Type B pancreatic cell (in vitro differentiated cells): Measurements from ENCODE around the gene DPM2. TPM values are rescaled to one million over a fixed set of nuclear protein-coding genes. Genes with fewer than 3 reads are reported as not detected.

ENCODE experiments used
- DNase-seq: peaks from one replicate; pipeline ENCODE4 v3.0.0; 2021; ENCODE audit warnings: mixed read lengths; ENCODE audit not compliant: unreplicated experiment; ENCODE audit errors: extremely low spot score
- H3K27ac Mint-ChIP-seq: 2 replicates; pipeline ENCODE4 v1.8.0; 2021; ENCODE audit warnings: mild to moderate bottlenecking, mixed read lengths
- H3K27me3 Mint-ChIP-seq: 2 replicates; pipeline ENCODE4 v1.8.0; 2021; ENCODE audit warnings: mixed read lengths
- H3K36me3 Mint-ChIP-seq: 2 replicates; pipeline ENCODE4 v1.8.0; 2021; ENCODE audit warnings: mixed read lengths
- H3K4me1 Mint-ChIP-seq: one replicate; pipeline ENCODE4 v1.8.0; 2021; ENCODE audit warnings: mixed read lengths; ENCODE audit not compliant: unreplicated experiment
- H3K4me3 Mint-ChIP-seq: 2 replicates; pipeline ENCODE4 v1.8.0; 2021; ENCODE audit warnings: mild to moderate bottlenecking, mixed read lengths
- H3K9me3 Mint-ChIP-seq: 2 replicates; pipeline ENCODE4 v1.8.0; 2021; ENCODE audit warnings: mixed read lengths
- CTCF ChIP-seq: fragments of 200-600 bp; sonication (generic); conservative IDR thresholded peaks from 2 replicates; pipeline ENCODE4 v1.5.0; 2021; ENCODE audit warnings: antibody characterized with exemption, mild to moderate bottlenecking
- total RNA-seq: library from RNA; stranded (reverse); gene quantifications from 2 replicates; pipeline ENCODE4 v1.2.1, GENCODE V29; 2021; ENCODE audit warnings: low replicate concordance

DPM2 gene
- total RNA-seq, 1 donor from 2014 or later: 41.6 TPM

- peak overlapping the region; percentile 94 for H3K27ac Mint-ChIP-seq
- H3K27me3 Mint-ChIP-seq: no peaks in the 10 kb centered on the region
- H3K9me3 Mint-ChIP-seq: no peaks in the 10 kb centered on the region
- no peak for TF ChIP-seq CTCF
- H3K36me3 Mint-ChIP-seq: peaks cover under 1% of the 10 kb centered on the region
- H3K4me3 Mint-ChIP-seq: peak overlapping the region; percentile 75
- DNase-seq: no peak
- H3K4me1 Mint-ChIP-seq: peaks cover 69% of the 10 kb centered on the region
Observed at GRCh38 chr9:127970401-127971313, 33.0 kb upstream of the DPM2 start.

GRCh38 chr9:127968700-127969383 is 31.2 kb upstream of the DPM2 start:
- TF ChIP-seq CTCF: no peak
- DNase-seq: no peak
- peaks cover 7% of the 10 kb centered on the region for H3K36me3 Mint-ChIP-seq
- peak overlapping the region; percentile 62 for H3K4me3 Mint-ChIP-seq
- H3K27ac Mint-ChIP-seq: peak overlapping the region; percentile 94
- no peaks in the 10 kb centered on the region for H3K9me3 Mint-ChIP-seq
- H3K27me3 Mint-ChIP-seq: no peaks in the 10 kb centered on the region
- peaks cover 64% of the 10 kb centered on the region for H3K4me1 Mint-ChIP-seq

DNA sequence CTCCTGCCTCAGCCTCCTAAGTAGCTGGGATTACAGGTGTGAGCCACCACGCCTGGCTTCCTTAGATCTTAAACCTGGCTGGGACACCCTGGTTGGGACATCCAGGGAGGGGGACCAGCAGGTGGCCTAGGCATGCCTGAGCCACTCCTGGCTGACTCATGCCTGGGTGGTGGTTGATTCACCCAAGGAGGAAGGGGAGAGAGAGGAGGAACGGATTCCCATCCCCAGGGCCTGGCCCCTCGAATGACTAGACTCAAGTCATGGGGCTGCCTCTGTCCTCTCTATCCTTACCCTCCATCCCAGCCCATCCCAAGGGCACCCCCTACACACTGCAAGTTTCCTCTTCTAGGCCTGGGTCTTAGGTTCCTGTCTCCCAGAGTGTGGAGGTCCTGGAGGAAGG is 30.4 kb upstream of the DPM2 start:
- DNase-seq: no peak
- TF ChIP-seq CTCF: no peak
- H3K4me1 Mint-ChIP-seq: peaks cover 68% of the 10 kb centered on the region

GRCh38 chr9:127967151-127967809 is 29.6 kb upstream of the DPM2 start:
- Mint-ChIP-seq H3K4me3 (no peak overlapping the region), H3K27me3 (no peaks in the 10 kb centered on the region), H3K9me3 (no peaks in the 10 kb centered on the region), H3K36me3 (peaks cover 7% of the 10 kb centered on the region), H3K4me1 (peaks cover 64% of the 10 kb centered on the region), H3K27ac (peak overlapping the region; percentile 94)
- DNase-seq: no peak
- TF ChIP-seq CTCF: no peak

More for the DNA sequence above, 30.4 kb upstream of the DPM2 start:
- H3K36me3 Mint-ChIP-seq: peaks cover 7% of the 10 kb centered on the region
- H3K27me3 Mint-ChIP-seq: no peaks in the 10 kb centered on the region
- no peaks in the 10 kb centered on the region for H3K9me3 Mint-ChIP-seq
- H3K4me3 Mint-ChIP-seq: peak overlapping the region; percentile 62
- H3K27ac Mint-ChIP-seq: peak overlapping the region; percentile 94

DNA sequence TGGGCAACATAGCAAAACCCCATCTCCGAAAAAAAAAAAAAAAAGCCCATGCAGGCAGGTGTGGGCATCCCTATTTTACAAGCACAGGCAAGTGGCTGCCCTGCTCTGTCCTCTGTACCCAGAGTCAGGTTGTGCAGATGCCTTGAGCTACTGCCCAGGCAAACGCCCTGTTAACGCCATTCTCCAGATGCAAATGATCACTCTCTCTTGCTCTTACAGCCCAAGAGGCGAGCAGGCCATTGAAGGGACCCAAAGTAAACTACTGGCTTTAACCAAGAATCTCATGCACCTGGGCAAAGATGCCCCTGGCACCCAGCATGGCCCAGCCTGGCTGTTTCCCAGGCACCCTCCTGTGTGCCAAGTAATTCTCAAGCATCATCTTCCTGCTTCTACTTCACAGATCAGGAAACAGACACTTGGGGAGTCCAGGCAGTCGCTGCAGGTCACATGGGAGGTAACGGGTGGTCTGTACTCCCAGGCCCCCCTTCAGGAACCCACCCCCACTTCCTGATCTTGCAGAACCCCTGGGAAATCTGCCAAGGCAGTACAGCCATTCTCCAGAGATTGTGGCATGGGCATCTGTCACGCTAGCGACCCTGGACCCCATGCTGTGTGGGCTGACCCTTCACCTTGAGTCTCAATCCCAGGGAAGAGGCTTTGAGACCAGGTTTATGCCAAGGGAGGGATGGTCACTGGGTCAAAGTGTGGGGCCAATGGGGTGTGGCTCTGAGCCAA is 28.9 kb upstream of the DPM2 start:
- TF ChIP-seq CTCF: no peak
- peaks cover 62% of the 10 kb centered on the region for H3K4me1 Mint-ChIP-seq
- peak overlapping the region; percentile 96 for H3K27ac Mint-ChIP-seq

More for the DNA sequence above, 28.9 kb upstream of the DPM2 start:
- Mint-ChIP-seq H3K4me3 (no peak overlapping the region), H3K27me3 (no peaks in the 10 kb centered on the region), H3K36me3 (peaks cover 7% of the 10 kb centered on the region), H3K9me3 (no peaks in the 10 kb centered on the region)
- DNase-seq: no peak
